RWPE2 (cell line): ENCODE measurements around the gene CPEB2.

Experiments used
- ATAC-seq: fragments of 200-7000 bp; cut with Tn5 transposase; 3 replicates; pipeline ENCODE4 v1.9.1; 2021; ENCODE audit warnings: low read depth
- DNase-seq: peaks from one replicate; pipeline ENCODE4 v3.0.0-alpha.2; 2020; ENCODE audit warnings: low spot score
- H3K27ac ChIP-seq: fragments of 450-650 bp; 2 replicates; pipeline ENCODE4 v1.5.1; 2017; ENCODE audit warnings: mild to moderate bottlenecking; ENCODE audit not compliant: poor library complexity, severe bottlenecking
- H3K27me3 ChIP-seq: fragments of 250-450 bp; sonication (Bioruptor Pico); 2 replicates; pipeline ENCODE4 v1.5.1; 2021; ENCODE audit warnings: mild to moderate bottlenecking, moderate library complexity; ENCODE audit not compliant: insufficient read depth, poor library complexity, severe bottlenecking
- H3K36me3 ChIP-seq: fragments of 250-450 bp; sonication (Bioruptor Pico); 2 replicates; pipeline ENCODE4 v1.5.1; 2020; ENCODE audit warnings: low read depth, mild to moderate bottlenecking, moderate library complexity
- H3K4me1 ChIP-seq: fragments of 250-450 bp; sonication (Bioruptor Pico); 2 replicates; pipeline ENCODE4 v1.5.1; 2021; ENCODE audit warnings: mild to moderate bottlenecking, moderate library complexity; ENCODE audit not compliant: insufficient read depth, poor library complexity, severe bottlenecking
- H3K4me3 ChIP-seq: fragments of 250-450 bp; sonication (Bioruptor Pico); 2 replicates; pipeline ENCODE4 v1.5.1; 2021; ENCODE audit warnings: mild to moderate bottlenecking, moderate library complexity; ENCODE audit not compliant: severe bottlenecking
- H3K9me3 ChIP-seq: fragments of 250-450 bp; sonication (Bioruptor Pico); 2 replicates; pipeline ENCODE4 v1.5.1; 2021; ENCODE audit warnings: mild to moderate bottlenecking, moderate library complexity; ENCODE audit not compliant: severe bottlenecking
- TF ChIP-seq, protein P1 (sequence below): fragments of 450-650 bp; IDR thresholded peaks from one replicate; pipeline ENCODE4 v1.5.1; 2017; ENCODE audit warnings: mild to moderate bottlenecking, moderate library complexity; ENCODE audit not compliant: poor library complexity, severe bottlenecking

Gene CPEB2

DNA sequence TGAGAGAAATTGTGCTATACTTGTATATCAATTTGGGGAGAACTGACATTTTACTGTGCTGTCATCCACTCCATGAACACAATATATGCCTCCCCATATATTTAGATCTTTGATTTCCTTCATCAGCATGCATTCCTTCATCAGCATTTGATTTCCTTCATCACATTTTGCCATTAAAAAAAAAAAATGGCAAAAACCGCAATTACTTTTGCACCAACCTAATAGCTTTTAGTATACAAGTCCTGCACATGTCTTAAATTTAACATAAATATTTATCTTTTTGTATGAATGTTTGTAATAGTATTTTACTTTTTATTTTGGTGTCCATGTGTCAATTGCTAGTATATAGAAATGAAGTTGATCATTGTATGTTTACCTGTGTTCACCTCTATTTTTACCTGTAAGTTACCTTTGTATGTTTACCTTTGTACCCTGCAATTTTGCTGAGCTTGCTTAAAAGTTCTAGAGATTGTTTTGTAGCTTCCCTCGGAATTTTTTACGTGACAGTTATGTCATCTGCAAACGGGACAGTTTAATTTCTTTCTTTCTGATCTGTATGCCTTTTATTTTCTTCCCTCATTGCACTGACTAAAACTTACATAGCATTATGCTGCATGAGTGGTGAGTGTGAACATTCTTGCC, 86.2 kb downstream of the CPEB2 start:
- no peaks in the 10 kb centered on the region for H3K36me3 ChIP-seq
- no peak for DNase-seq

DNA sequence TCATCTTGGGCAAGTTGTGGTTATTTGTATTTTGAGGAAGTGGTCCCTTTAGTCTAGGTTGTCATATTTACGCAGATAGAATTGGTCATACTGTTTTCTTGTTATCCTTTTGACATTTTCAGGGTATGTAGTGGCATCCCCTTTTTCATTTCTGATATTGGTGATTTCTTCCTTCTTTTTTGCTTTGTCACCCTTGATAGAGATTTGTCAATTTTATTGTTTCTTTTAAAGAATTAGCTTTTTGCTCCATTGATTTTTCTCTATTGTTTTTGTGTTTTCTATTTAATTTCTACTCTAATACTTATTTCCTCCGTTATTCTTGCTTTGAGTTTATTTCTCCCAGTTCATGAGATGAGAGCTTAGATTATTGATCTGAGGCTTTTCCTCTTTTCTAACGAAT, 87.7 kb downstream of the CPEB2 start:
- Histone ChIP-seq H3K4me1 (no peaks in the 10 kb centered on the region), H3K36me3 (no peaks in the 10 kb centered on the region), H3K27me3 (no peaks in the 10 kb centered on the region), H3K4me3 (no peak overlapping the region), H3K27ac (no peak overlapping the region), H3K9me3 (no peaks in the 10 kb centered on the region)
- DNase-seq (no peak), ATAC-seq (no peak)
- TF ChIP-seq, protein P1, sequence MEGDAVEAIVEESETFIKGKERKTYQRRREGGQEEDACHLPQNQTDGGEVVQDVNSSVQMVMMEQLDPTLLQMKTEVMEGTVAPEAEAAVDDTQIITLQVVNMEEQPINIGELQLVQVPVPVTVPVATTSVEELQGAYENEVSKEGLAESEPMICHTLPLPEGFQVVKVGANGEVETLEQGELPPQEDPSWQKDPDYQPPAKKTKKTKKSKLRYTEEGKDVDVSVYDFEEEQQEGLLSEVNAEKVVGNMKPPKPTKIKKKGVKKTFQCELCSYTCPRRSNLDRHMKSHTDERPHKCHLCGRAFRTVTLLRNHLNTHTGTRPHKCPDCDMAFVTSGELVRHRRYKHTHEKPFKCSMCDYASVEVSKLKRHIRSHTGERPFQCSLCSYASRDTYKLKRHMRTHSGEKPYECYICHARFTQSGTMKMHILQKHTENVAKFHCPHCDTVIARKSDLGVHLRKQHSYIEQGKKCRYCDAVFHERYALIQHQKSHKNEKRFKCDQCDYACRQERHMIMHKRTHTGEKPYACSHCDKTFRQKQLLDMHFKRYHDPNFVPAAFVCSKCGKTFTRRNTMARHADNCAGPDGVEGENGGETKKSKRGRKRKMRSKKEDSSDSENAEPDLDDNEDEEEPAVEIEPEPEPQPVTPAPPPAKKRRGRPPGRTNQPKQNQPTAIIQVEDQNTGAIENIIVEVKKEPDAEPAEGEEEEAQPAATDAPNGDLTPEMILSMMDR, result no peak

More for the DNA sequence above, 86.2 kb downstream of the CPEB2 start:
- H3K4me1 ChIP-seq, result no peaks in the 10 kb centered on the region
- ATAC-seq, result no peak
- no peaks in the 10 kb centered on the region for H3K27me3 ChIP-seq
- TF ChIP-seq, protein P1, result no peak
- H3K9me3 ChIP-seq, result no peaks in the 10 kb centered on the region
- H3K4me3 ChIP-seq, result no peak overlapping the region
- H3K27ac ChIP-seq, result no peak overlapping the region

DNA sequence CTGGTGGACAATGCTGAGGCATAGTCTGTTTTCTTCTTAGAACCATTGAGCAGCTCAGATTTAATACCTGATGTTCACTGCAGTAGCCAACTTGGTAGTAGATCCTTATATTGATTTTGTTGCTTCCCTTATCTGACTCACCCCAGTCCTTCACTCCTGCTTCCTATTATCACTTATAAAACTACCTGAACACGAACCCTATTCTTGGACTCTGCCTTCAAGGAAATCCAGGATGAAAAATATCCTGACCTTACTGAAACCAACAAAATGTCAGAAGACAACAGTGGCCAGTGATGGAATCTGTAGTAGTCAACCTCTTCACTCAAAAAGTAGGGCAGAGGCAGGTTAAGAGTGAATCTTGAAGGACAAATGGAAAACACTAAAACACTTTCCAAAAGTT, 98.1 kb downstream of the CPEB2 start:
- Histone ChIP-seq H3K9me3 (no peaks in the 10 kb centered on the region), H3K4me1 (no peaks in the 10 kb centered on the region), H3K36me3 (no peaks in the 10 kb centered on the region), H3K27me3 (no peaks in the 10 kb centered on the region), H3K27ac (no peak overlapping the region), H3K4me3 (no peak overlapping the region)
- ATAC-seq (no peak), DNase-seq (no peak)
- TF ChIP-seq, protein P1, result no peak

DNA sequence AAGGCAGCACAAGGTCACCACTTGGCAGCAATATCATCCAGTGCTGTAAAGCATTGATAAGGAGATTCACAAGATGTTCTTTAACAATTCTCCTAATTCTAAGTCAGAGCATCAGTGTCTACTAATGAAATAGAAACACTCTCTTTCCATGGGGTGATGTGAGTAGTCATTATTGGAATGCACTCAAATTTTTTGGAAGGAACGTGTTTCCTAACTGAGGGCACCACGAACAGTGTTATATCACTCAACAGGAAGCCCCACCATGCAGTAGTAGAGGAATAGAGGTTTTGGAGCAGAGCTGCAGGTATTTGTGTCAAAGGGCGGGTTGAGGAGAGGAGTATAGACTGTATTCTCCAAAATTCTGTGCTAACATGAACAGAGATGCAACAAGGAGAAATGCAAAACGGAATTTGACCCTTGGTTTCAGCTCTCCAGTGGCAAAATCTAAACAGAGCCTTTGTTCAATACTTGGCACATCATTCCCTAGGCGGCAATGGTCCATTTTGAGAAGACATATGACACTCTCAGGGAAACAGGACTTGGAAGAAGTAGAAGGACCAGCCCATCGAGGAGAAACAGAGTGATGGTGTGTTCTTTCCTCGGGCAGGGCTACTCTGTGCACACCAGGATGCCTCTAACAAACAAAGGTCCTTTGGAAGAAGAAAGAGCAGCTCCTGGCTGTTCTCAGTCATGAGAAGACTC, 98.9 kb downstream of the CPEB2 start:
- Histone ChIP-seq H3K9me3 (no peaks in the 10 kb centered on the region), H3K4me3 (no peak overlapping the region), H3K27ac (no peak overlapping the region), H3K27me3 (no peaks in the 10 kb centered on the region), H3K36me3 (no peaks in the 10 kb centered on the region), H3K4me1 (no peaks in the 10 kb centered on the region)
- TF ChIP-seq, protein P1, result no peak
- ATAC-seq (no peak), DNase-seq (no peak)

DNA sequence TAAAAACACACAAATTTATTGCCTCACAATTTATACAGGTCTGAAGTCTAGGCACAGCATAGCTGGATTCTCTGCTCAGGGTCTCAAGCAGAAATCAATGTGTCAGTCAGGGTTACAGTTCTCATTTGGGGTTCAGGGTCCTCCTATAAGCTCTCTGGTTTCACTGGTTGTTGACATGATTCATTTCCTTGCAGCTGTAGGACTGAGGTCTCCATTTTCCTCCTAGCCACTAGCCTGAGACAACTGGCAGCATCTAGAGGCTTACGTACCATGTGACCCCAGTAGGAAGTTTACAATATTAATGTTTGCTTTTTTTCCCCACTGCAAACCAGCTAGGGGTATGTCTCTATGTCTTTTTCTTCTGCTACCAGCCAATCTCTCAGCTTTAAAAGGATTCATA, 102.5 kb downstream of the CPEB2 start:
- no peaks in the 10 kb centered on the region for H3K9me3 ChIP-seq
- no peaks in the 10 kb centered on the region for H3K4me1 ChIP-seq
- H3K27ac ChIP-seq, result no peak overlapping the region
- no peaks in the 10 kb centered on the region for H3K36me3 ChIP-seq
- TF ChIP-seq, protein P1, result no peak
- no peaks in the 10 kb centered on the region for H3K27me3 ChIP-seq
- H3K4me3 ChIP-seq, result no peak overlapping the region
- ATAC-seq (no peak), DNase-seq (no peak)
